ENCODE data around the gene CD1E.
"Not testable (repeated sequence)": the region's sequence is repeated elsewhere in the genome, so short reads cannot be mapped to it uniquely, and the experiment has no call there.

The CD1E gene

GRCh38 chr1:158348946-158349345 lies 4.7 kb upstream of the CD1E start:
- H2BK5ac ChIP-seq (ENCODE audit: low read length) = not testable (repeated sequence)

GRCh38 chr1:158354255-158354654 lies 561 bp downstream of the CD1E start:
- Histone ChIP-seq H4K91ac (ENCODE audit: low read depth, low read length, poor library complexity) (no peak overlapping the region), H2AK5ac (ENCODE audit: low read depth, low read length) (no peak overlapping the region), H3K79me1 (ENCODE audit: low read depth, low read length) (no peaks in the 10 kb centered on the region), H3K4me1 (ENCODE audit: control insufficient read depth in 2 of 2, insufficient read depth in 1 of 2, low read depth in 1 of 2, low read length in 2 of 2) (no peaks in the 10 kb centered on the region), H3K23ac (ENCODE audit: low read depth, low read length, poor library complexity) (no peak overlapping the region), H2AFZ (ENCODE audit: low read length) (no peak overlapping the region), H3K4ac (ENCODE audit: low read length) (no peak overlapping the region), H3K27me3 (ENCODE audit: control insufficient read depth in 3 of 3, insufficient read depth in 3 of 3, low read depth in 1 of 3, low read length in 3 of 3) (no peaks in the 10 kb centered on the region), H2BK120ac (ENCODE audit: low read depth, low read length) (no peak overlapping the region), H3K9ac (ENCODE audit: low read depth, low read length, poor library complexity) (no peak overlapping the region), H3K27ac (replicated peaks; ENCODE audit: low read length) (no peak overlapping the region), H3K4me3 (ENCODE audit: low read length in 2 of 2) (no peak overlapping the region), H3K4me2 (ENCODE audit: insufficient read depth, low read length, poor library complexity, severe bottlenecking) (no peak overlapping the region), H4K8ac (ENCODE audit: low read depth, low read length) (no peak overlapping the region), H3K9me3 (replicated peaks in 1 of 2; ENCODE audit: control insufficient read depth in 2 of 2, insufficient read depth in 1 of 2, low read depth in 1 of 2, low read length in 2 of 2) (no peaks in the 10 kb centered on the region), H2BK15ac (ENCODE audit: low read length) (no peak overlapping the region), H3K36me3 (replicated peaks in 1 of 2; ENCODE audit: control insufficient read depth in 2 of 2, insufficient read depth in 2 of 2, low read length in 2 of 2) (no peaks in the 10 kb centered on the region), H3K14ac (ENCODE audit: low read length) (no peak overlapping the region), H2BK12ac (ENCODE audit: low read length) (no peak overlapping the region), H2BK5ac (ENCODE audit: low read length) (no peak overlapping the region), H3K18ac (ENCODE audit: low read length) (no peak overlapping the region)
- WGBS, 2 donors (ENCODE audit: extremely low coverage in 2 of 2, insufficient read length in 2 of 2, insufficient replicate concordance in 1 of 2) = no CpG with 5 or more reads among the region's 2 CpGs
- no peak for DNase-seq (ENCODE audit: low spot score)

More at GRCh38 chr1:158348946-158349345, 4.7 kb upstream of the CD1E start:
- not testable (repeated sequence) for H3K4me1 ChIP-seq (ENCODE audit: control insufficient read depth in 2 of 2, insufficient read depth in 1 of 2, low read depth in 1 of 2, low read length in 2 of 2); H4K8ac ChIP-seq (ENCODE audit: low read depth, low read length); H2AK5ac ChIP-seq (ENCODE audit: low read depth, low read length); H3K14ac ChIP-seq (ENCODE audit: low read length); H3K4me3 ChIP-seq (ENCODE audit: low read length in 2 of 2); H3K27me3 ChIP-seq (ENCODE audit: control insufficient read depth in 3 of 3, insufficient read depth in 3 of 3, low read depth in 1 of 3, low read length in 3 of 3); H3K9me3 ChIP-seq (replicated peaks in 1 of 2; ENCODE audit: control insufficient read depth in 2 of 2, insufficient read depth in 1 of 2, low read depth in 1 of 2, low read length in 2 of 2); H2AFZ ChIP-seq (ENCODE audit: low read length); H3K4me2 ChIP-seq (ENCODE audit: insufficient read depth, low read length, poor library complexity, severe bottlenecking); H3K4ac ChIP-seq (ENCODE audit: low read length); H3K36me3 ChIP-seq (replicated peaks in 1 of 2; ENCODE audit: control insufficient read depth in 2 of 2, insufficient read depth in 2 of 2, low read length in 2 of 2); DNase-seq (ENCODE audit: low spot score); H4K91ac ChIP-seq (ENCODE audit: low read depth, low read length, poor library complexity); H2BK120ac ChIP-seq (ENCODE audit: low read depth, low read length); H2BK12ac ChIP-seq (ENCODE audit: low read length); H3K9ac ChIP-seq (ENCODE audit: low read depth, low read length, poor library complexity); H3K27ac ChIP-seq (replicated peaks; ENCODE audit: low read length); H2BK15ac ChIP-seq (ENCODE audit: low read length); H3K79me1 ChIP-seq (ENCODE audit: low read depth, low read length); H3K23ac ChIP-seq (ENCODE audit: low read depth, low read length, poor library complexity); H3K18ac ChIP-seq (ENCODE audit: low read length)
- WGBS, 2 donors (ENCODE audit: extremely low coverage in 2 of 2, insufficient read length in 2 of 2, insufficient replicate concordance in 1 of 2) = no CpG with 5 or more reads among the region's 24 CpGs

- Histone ChIP-seq H3K4me1 (ENCODE audit: control insufficient read depth in 2 of 2, insufficient read depth in 1 of 2, low read depth in 1 of 2, low read length in 2 of 2) (no peaks in the 10 kb centered on the region), H3K4me3 (ENCODE audit: low read length in 2 of 2) (no peak overlapping the region), H3K79me1 (ENCODE audit: low read depth, low read length) (no peaks in the 10 kb centered on the region), H3K9ac (ENCODE audit: low read depth, low read length, poor library complexity) (no peak overlapping the region), H3K18ac (ENCODE audit: low read length) (no peak overlapping the region), H3K4me2 (ENCODE audit: insufficient read depth, low read length, poor library complexity, severe bottlenecking) (no peak overlapping the region), H3K36me3 (replicated peaks in 1 of 2; ENCODE audit: control insufficient read depth in 2 of 2, insufficient read depth in 2 of 2, low read length in 2 of 2) (no peaks in the 10 kb centered on the region), H2AFZ (ENCODE audit: low read length) (no peak overlapping the region), H2AK5ac (ENCODE audit: low read depth, low read length) (no peak overlapping the region), H2BK5ac (ENCODE audit: low read length) (no peak overlapping the region), H3K9me3 (replicated peaks in 1 of 2; ENCODE audit: control insufficient read depth in 2 of 2, insufficient read depth in 1 of 2, low read depth in 1 of 2, low read length in 2 of 2) (no peaks in the 10 kb centered on the region), H4K91ac (ENCODE audit: low read depth, low read length, poor library complexity) (no peak overlapping the region), H2BK12ac (ENCODE audit: low read length) (no peak overlapping the region), H4K8ac (ENCODE audit: low read depth, low read length) (no peak overlapping the region), H2BK15ac (ENCODE audit: low read length) (no peak overlapping the region), H3K4ac (ENCODE audit: low read length) (no peak overlapping the region), H3K23ac (ENCODE audit: low read depth, low read length, poor library complexity) (no peak overlapping the region), H3K27ac (replicated peaks; ENCODE audit: low read length) (no peak overlapping the region), H3K14ac (ENCODE audit: low read length) (no peak overlapping the region), H3K27me3 (ENCODE audit: control insufficient read depth in 3 of 3, insufficient read depth in 3 of 3, low read depth in 1 of 3, low read length in 3 of 3) (no peaks in the 10 kb centered on the region), H2BK120ac (ENCODE audit: low read depth, low read length) (no peak overlapping the region)
- no peak for DNase-seq (ENCODE audit: low spot score)
- WGBS, 2 donors (ENCODE audit: extremely low coverage in 2 of 2, insufficient read length in 2 of 2, insufficient replicate concordance in 1 of 2) = no CpG with 5 or more reads among the region's 10 CpGs
Observed at GRCh38 chr1:158355773-158356285, 2.1 kb downstream of the CD1E start.

GRCh38 chr1:158356616-158357015 lies 2.9 kb downstream of the CD1E start:
- Histone ChIP-seq H3K4ac (ENCODE audit: low read length) (no peak overlapping the region), H3K36me3 (replicated peaks in 1 of 2; ENCODE audit: control insufficient read depth in 2 of 2, insufficient read depth in 2 of 2, low read length in 2 of 2) (no peaks in the 10 kb centered on the region), H3K18ac (ENCODE audit: low read length) (no peak overlapping the region), H3K14ac (ENCODE audit: low read length) (no peak overlapping the region), H4K8ac (ENCODE audit: low read depth, low read length) (no peak overlapping the region), H3K23ac (ENCODE audit: low read depth, low read length, poor library complexity) (no peak overlapping the region), H3K4me3 (ENCODE audit: low read length in 2 of 2) (no peak overlapping the region), H4K91ac (ENCODE audit: low read depth, low read length, poor library complexity) (no peak overlapping the region), H3K27me3 (ENCODE audit: control insufficient read depth in 3 of 3, insufficient read depth in 3 of 3, low read depth in 1 of 3, low read length in 3 of 3) (no peaks in the 10 kb centered on the region), H2BK12ac (ENCODE audit: low read length) (no peak overlapping the region), H3K4me1 (ENCODE audit: control insufficient read depth in 2 of 2, insufficient read depth in 1 of 2, low read depth in 1 of 2, low read length in 2 of 2) (no peaks in the 10 kb centered on the region), H3K27ac (replicated peaks; ENCODE audit: low read length) (no peak overlapping the region), H3K9ac (ENCODE audit: low read depth, low read length, poor library complexity) (no peak overlapping the region), H2BK5ac (ENCODE audit: low read length) (no peak overlapping the region), H2AFZ (ENCODE audit: low read length) (no peak overlapping the region), H3K4me2 (ENCODE audit: insufficient read depth, low read length, poor library complexity, severe bottlenecking) (no peak overlapping the region), H3K9me3 (replicated peaks in 1 of 2; ENCODE audit: control insufficient read depth in 2 of 2, insufficient read depth in 1 of 2, low read depth in 1 of 2, low read length in 2 of 2) (no peaks in the 10 kb centered on the region), H2AK5ac (ENCODE audit: low read depth, low read length) (no peak overlapping the region), H3K79me1 (ENCODE audit: low read depth, low read length) (no peaks in the 10 kb centered on the region), H2BK120ac (ENCODE audit: low read depth, low read length) (no peak overlapping the region), H2BK15ac (ENCODE audit: low read length) (no peak overlapping the region)
- DNase-seq (ENCODE audit: low spot score) = no peak
- WGBS, 2 donors (ENCODE audit: extremely low coverage in 2 of 2, insufficient read length in 2 of 2, insufficient replicate concordance in 1 of 2) = no CpG with 5 or more reads among the region's 3 CpGs

All from neuronal stem cell (in vitro differentiated cells).